ENCODE results near the gene BICRAL. TPM values are rescaled to one million over a fixed set of nuclear protein-coding genes. Genes with fewer than 3 reads are reported as not detected.

The BICRAL gene
- total RNA-seq, 1 experiment from 2014 or later, result 6.9 TPM

DNA sequence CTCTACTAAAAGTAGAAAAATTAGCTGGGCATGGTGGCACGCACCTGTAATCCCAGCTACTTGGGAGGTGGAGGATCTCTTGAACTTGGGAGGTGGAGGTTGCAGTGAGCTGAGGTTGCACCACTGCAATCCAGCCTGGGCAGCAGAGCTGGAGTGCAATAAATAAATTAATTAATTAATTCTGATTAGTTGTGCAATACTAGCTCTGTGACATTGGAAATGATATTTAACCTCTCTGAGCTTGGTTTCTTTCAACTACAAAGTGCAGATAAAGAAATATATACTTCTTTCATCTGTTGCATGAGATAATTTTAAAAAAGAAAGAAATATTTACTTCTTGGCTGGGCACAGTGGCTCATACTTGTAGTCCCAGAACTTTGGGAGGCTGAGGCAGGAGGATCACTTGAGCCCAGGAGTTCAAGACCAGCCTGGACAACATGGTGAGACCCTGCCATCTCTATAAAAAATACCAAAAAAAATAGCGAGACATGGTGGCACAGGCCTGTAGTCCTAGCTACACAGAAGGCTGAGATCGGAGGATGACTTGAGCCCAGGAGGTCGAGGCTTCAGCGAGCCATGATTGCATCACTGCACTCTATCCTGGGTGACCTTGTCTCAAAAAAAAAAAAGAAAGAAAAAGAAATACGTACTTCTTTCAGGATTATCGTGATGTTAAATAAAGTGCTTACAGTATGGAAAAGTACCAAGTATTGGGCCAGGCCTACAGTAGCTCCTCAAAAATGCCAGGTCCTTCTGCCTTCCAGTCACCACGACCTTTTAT is 20.4 kb upstream of the BICRAL start:
- TF ChIP-seq, protein P1, sequence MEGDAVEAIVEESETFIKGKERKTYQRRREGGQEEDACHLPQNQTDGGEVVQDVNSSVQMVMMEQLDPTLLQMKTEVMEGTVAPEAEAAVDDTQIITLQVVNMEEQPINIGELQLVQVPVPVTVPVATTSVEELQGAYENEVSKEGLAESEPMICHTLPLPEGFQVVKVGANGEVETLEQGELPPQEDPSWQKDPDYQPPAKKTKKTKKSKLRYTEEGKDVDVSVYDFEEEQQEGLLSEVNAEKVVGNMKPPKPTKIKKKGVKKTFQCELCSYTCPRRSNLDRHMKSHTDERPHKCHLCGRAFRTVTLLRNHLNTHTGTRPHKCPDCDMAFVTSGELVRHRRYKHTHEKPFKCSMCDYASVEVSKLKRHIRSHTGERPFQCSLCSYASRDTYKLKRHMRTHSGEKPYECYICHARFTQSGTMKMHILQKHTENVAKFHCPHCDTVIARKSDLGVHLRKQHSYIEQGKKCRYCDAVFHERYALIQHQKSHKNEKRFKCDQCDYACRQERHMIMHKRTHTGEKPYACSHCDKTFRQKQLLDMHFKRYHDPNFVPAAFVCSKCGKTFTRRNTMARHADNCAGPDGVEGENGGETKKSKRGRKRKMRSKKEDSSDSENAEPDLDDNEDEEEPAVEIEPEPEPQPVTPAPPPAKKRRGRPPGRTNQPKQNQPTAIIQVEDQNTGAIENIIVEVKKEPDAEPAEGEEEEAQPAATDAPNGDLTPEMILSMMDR (conservative IDR thresholded peaks at IDR 0.05; ENCODE audit: low read depth, low read length), result no peak
- no peak for TF ChIP-seq EZH2 (IDR thresholded peaks at IDR 0.05; ENCODE audit: borderline replicate concordance, low read depth, low read length, poor library complexity, severe bottlenecking)
- no peak for DNase-seq (ENCODE audit: low spot score)
- H3K9me3 ChIP-seq (ENCODE audit: low read depth, low read length, poor library complexity, severe bottlenecking), result no peaks in the 10 kb centered on the region
- H3K36me3 ChIP-seq (ENCODE audit: insufficient read depth, low read length, poor library complexity, severe bottlenecking), result no peaks in the 10 kb centered on the region
- intact Hi-C loops (cut with micrococcal nuclease; ENCODE audit: unreplicated experiment), result no loop called here
- CTCF ChIA-PET, result no interaction called here
- no peaks in the 10 kb centered on the region for H3K27me3 ChIP-seq (replicated peaks; ENCODE audit: insufficient read depth, low read depth, low read length, poor library complexity)
- no peak overlapping the region for H3K27ac ChIP-seq (ENCODE audit: low read depth, low read length, poor library complexity, severe bottlenecking)
- POLR2A ChIA-PET (ENCODE audit: low non-redundant PET), result interaction anchor here (0.6 kb wide), 1 partner anchor 20 kb away, joined by 29 read pairs; the partner anchor contains the start of gene BICRAL
- BruUV-seq (replicated peaks), result no TSS peak
- H3K4me3 ChIP-seq (ENCODE audit: low read depth, low read length, poor library complexity, severe bottlenecking), result no peak overlapping the region
- H3K4me1 ChIP-seq (ENCODE audit: insufficient read depth, low read length, poor library complexity, severe bottlenecking), result no peaks in the 10 kb centered on the region

DNA sequence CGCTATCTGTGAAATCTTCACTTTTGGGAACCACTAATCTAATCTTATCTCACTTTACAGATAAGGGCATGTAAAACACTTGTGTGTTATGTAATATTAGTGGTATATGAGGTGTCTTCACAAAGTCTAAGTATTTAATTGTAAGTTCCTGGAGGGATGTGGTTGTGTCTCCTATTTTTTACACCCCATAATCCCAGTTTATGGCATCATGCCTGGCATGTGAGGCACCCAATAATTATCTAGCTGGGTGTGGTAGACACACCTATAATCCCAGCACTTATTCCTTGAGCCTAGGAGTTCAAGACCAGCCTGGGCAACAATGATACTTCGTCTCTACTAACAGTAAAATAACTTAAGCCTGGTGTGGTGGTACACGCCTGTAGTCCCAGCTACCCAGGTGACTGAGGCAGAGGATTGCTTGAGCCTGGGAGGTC is 19.4 kb upstream of the BICRAL start:
- intact Hi-C loops (cut with micrococcal nuclease; ENCODE audit: unreplicated experiment), result no loop called here
- BruUV-seq (replicated peaks), result no TSS peak
- Histone ChIP-seq H3K4me1 (ENCODE audit: insufficient read depth, low read length, poor library complexity, severe bottlenecking) (no peaks in the 10 kb centered on the region), H3K27me3 (replicated peaks; ENCODE audit: insufficient read depth, low read depth, low read length, poor library complexity) (no peaks in the 10 kb centered on the region), H3K4me3 (ENCODE audit: low read depth, low read length, poor library complexity, severe bottlenecking) (no peak overlapping the region), H3K27ac (ENCODE audit: low read depth, low read length, poor library complexity, severe bottlenecking) (no peak overlapping the region), H3K9me3 (ENCODE audit: low read depth, low read length, poor library complexity, severe bottlenecking) (no peaks in the 10 kb centered on the region), H3K36me3 (ENCODE audit: insufficient read depth, low read length, poor library complexity, severe bottlenecking) (no peaks in the 10 kb centered on the region)
- TF ChIP-seq EZH2 (IDR thresholded peaks at IDR 0.05; ENCODE audit: borderline replicate concordance, low read depth, low read length, poor library complexity, severe bottlenecking), result no peak
- TF ChIP-seq, protein P1 (conservative IDR thresholded peaks at IDR 0.05; ENCODE audit: low read depth, low read length), result no peak
- DNase-seq (ENCODE audit: low spot score), result no peak
- ChIA-PET CTCF (no interaction called here), POLR2A (ENCODE audit: low non-redundant PET) (no interaction called here)

DNA sequence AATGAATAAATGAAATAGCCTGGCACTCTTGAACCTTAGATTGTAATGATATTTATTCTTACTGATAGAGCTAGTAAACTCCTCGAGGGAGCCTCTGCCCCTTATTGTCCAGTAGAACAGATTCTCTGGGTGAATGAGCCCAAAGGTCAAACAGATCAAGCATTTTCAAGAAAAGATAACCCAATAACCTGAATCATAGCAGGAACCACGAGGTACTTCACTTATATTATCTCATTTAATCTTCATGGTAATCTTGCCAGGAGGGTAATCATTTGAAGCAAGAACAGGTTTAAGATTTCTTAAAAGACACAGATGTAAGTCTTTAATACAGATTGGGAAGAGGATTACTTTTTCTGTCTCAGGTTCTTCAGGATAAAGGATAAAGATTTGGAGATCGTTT is 18.9 kb upstream of the BICRAL start:
- TF ChIP-seq, protein P1 (conservative IDR thresholded peaks at IDR 0.05; ENCODE audit: low read depth, low read length), result no peak
- no peak for TF ChIP-seq EZH2 (IDR thresholded peaks at IDR 0.05; ENCODE audit: borderline replicate concordance, low read depth, low read length, poor library complexity, severe bottlenecking)
- no peak overlapping the region for H3K4me3 ChIP-seq (ENCODE audit: low read depth, low read length, poor library complexity, severe bottlenecking)
- no peak overlapping the region for H3K27ac ChIP-seq (ENCODE audit: low read depth, low read length, poor library complexity, severe bottlenecking)
- POLR2A ChIA-PET (ENCODE audit: low non-redundant PET), result no interaction called here
- DNase-seq (ENCODE audit: low spot score), result no peak
- CTCF ChIA-PET, result no interaction called here
- no peaks in the 10 kb centered on the region for H3K9me3 ChIP-seq (ENCODE audit: low read depth, low read length, poor library complexity, severe bottlenecking)
- BruUV-seq (replicated peaks), result no TSS peak
- no peaks in the 10 kb centered on the region for H3K36me3 ChIP-seq (ENCODE audit: insufficient read depth, low read length, poor library complexity, severe bottlenecking)
- no peaks in the 10 kb centered on the region for H3K4me1 ChIP-seq (ENCODE audit: insufficient read depth, low read length, poor library complexity, severe bottlenecking)
- no peaks in the 10 kb centered on the region for H3K27me3 ChIP-seq (replicated peaks; ENCODE audit: insufficient read depth, low read depth, low read length, poor library complexity)
- intact Hi-C loops (cut with micrococcal nuclease; ENCODE audit: unreplicated experiment), result no loop called here

Measured in A673 (cell line).